Measurements from ENCODE around the gene SLC25A42. TPM values are rescaled to one million over a fixed set of nuclear protein-coding genes. Genes with fewer than 3 reads are reported as not detected.

The SLC25A42 gene
- total RNA-seq, 1 donor from 2014 or later = 21.2 TPM

GRCh38 chr19:19137556-19138108 is 73.8 kb downstream of the SLC25A42 start:
- no peak for DNase-seq (ENCODE audit: low spot score in 2 of 2, unreplicated experiment in 2 of 2)

GRCh38 chr19:19138109-19138981 is 74.6 kb downstream of the SLC25A42 start, which contains the start of gene TMEM161A:
Gene TMEM161A (minus strand): TSS chr19:19138478. CDS start chr19:19138428, 50 bp downstream.
- Mint-ChIP-seq H3K27ac (peak within 1 kb of the TSS; percentile 90), H3K9me3 (no peaks in the 10 kb centered on the region), H3K4me1 (peaks cover 17% of the 10 kb centered on the region), H3K36me3 (peaks cover 2% of the 10 kb centered on the region), H3K27me3 (ENCODE audit: low read depth) (peaks cover 5% of the 10 kb centered on the region), H3K4me3 (peak within 1 kb of the TSS; percentile 97)
- DNase-seq (ENCODE audit: low spot score in 2 of 2, unreplicated experiment in 2 of 2) = peak; percentile 95 to 98
- TF ChIP-seq CTCF (IDR thresholded peaks at IDR 0.05; ENCODE audit: unreplicated experiment) = no peak

More at GRCh38 chr19:19137556-19138108, 73.8 kb downstream of the SLC25A42 start:
- peaks cover 5% of the 10 kb centered on the region for H3K27me3 Mint-ChIP-seq (ENCODE audit: low read depth)
- H3K4me3 Mint-ChIP-seq = peak overlapping the region; percentile 97
- no peaks in the 10 kb centered on the region for H3K9me3 Mint-ChIP-seq
- TF ChIP-seq CTCF (IDR thresholded peaks at IDR 0.05; ENCODE audit: unreplicated experiment) = no peak
- peaks cover 17% of the 10 kb centered on the region for H3K4me1 Mint-ChIP-seq
- H3K27ac Mint-ChIP-seq = peak overlapping the region; percentile 90
- peaks cover 3% of the 10 kb centered on the region for H3K36me3 Mint-ChIP-seq

- Mint-ChIP-seq H3K4me3 (no peak overlapping the region), H3K27me3 (ENCODE audit: low read depth) (peaks cover 5% of the 10 kb centered on the region), H3K9me3 (no peaks in the 10 kb centered on the region), H3K36me3 (no peaks in the 10 kb centered on the region), H3K27ac (no peak overlapping the region), H3K4me1 (peaks cover 17% of the 10 kb centered on the region)
- DNase-seq (ENCODE audit: low spot score in 2 of 2, unreplicated experiment in 2 of 2) = no peak
- peak; percentile 31 for TF ChIP-seq CTCF (IDR thresholded peaks at IDR 0.05; ENCODE audit: unreplicated experiment)
Observed at GRCh38 chr19:19139876-19140229, 76.1 kb downstream of the SLC25A42 start.

GRCh38 chr19:19140476-19140875 is 76.7 kb downstream of the SLC25A42 start:
- peaks cover 5% of the 10 kb centered on the region for H3K27me3 Mint-ChIP-seq (ENCODE audit: low read depth)
- DNase-seq (ENCODE audit: low spot score in 2 of 2, unreplicated experiment in 2 of 2) = no peak

GRCh38 chr19:19142347-19142746 is 78.6 kb downstream of the SLC25A42 start:
- no peak overlapping the region for H3K4me3 Mint-ChIP-seq

More at GRCh38 chr19:19140476-19140875, 76.7 kb downstream of the SLC25A42 start:
- H3K4me3 Mint-ChIP-seq = no peak overlapping the region
- H3K9me3 Mint-ChIP-seq = no peaks in the 10 kb centered on the region
- peaks cover 17% of the 10 kb centered on the region for H3K4me1 Mint-ChIP-seq
- no peak for TF ChIP-seq CTCF (IDR thresholded peaks at IDR 0.05; ENCODE audit: unreplicated experiment)
- no peak overlapping the region for H3K27ac Mint-ChIP-seq
- H3K36me3 Mint-ChIP-seq = no peaks in the 10 kb centered on the region

More at GRCh38 chr19:19142347-19142746, 78.6 kb downstream of the SLC25A42 start:
- Mint-ChIP-seq H3K27me3 (ENCODE audit: low read depth) (peaks cover 5% of the 10 kb centered on the region), H3K27ac (no peak overlapping the region), H3K9me3 (no peaks in the 10 kb centered on the region), H3K36me3 (no peaks in the 10 kb centered on the region), H3K4me1 (peaks cover 11% of the 10 kb centered on the region)
- no peak for DNase-seq (ENCODE audit: low spot score in 2 of 2, unreplicated experiment in 2 of 2)
- no peak for TF ChIP-seq CTCF (IDR thresholded peaks at IDR 0.05; ENCODE audit: unreplicated experiment)
